ENCODE results near the gene LRCOL1. TPM values are rescaled to one million over a fixed set of nuclear protein-coding genes. Genes with fewer than 3 reads are reported as not detected.

Gene LRCOL1
- total RNA-seq, 2 experiments from 2014 or later, result not detected

- Histone ChIP-seq H3K4me1 (ENCODE audit: insufficient read depth, low read length) (peaks cover 8% of the 10 kb centered on the region), H3K4me3 (ENCODE audit: low read length) (no peak overlapping the region), H3K27me3 (ENCODE audit: control insufficient read depth in 1 of 2, insufficient read depth in 2 of 2, low read length in 2 of 2) (peaks cover 0 to 7% of the 10 kb centered on the region in 2 experiments), H3K27ac (ENCODE audit: low read depth in 1 of 2, low read length in 2 of 2) (no peak overlapping the region), H3K9me3 (ENCODE audit: control insufficient read depth in 1 of 2, insufficient read depth in 1 of 2, low read length in 2 of 2) (peaks cover 0 to 12% of the 10 kb centered on the region in 2 experiments), H3K36me3 (ENCODE audit: insufficient read depth, low read length) (no peaks in the 10 kb centered on the region)
- POLR2A ChIA-PET, result no interaction called here
- Mint-ChIP-seq H3K9me3 (no peaks in the 10 kb centered on the region), H3K27me3 (peaks cover 12% of the 10 kb centered on the region), H3K4me3 (no peak overlapping the region), H3K36me3 (ENCODE audit: low read depth) (no peaks in the 10 kb centered on the region), H3K4me1 (ENCODE audit: low read depth) (peaks cover 8% of the 10 kb centered on the region), H3K27ac (no peak overlapping the region)
- no peak for TF ChIP-seq CTCF (IDR thresholded peaks at IDR 0.05)
- intact Hi-C loops (cut with DNase I, micrococcal nuclease), result no loop called here
- DNase-seq (no peak), ATAC-seq (ENCODE audit: poor library complexity) (no peak)
- CTCF ChIA-PET, result no interaction called here
Observed at GRCh38 chr12:132592282-132592970, 18.0 kb downstream of the LRCOL1 start.

GRCh38 chr12:132591107-132591935, 19.1 kb downstream of the LRCOL1 start:
- Histone ChIP-seq H3K9me3 (ENCODE audit: control insufficient read depth in 1 of 2, insufficient read depth in 1 of 2, low read length in 2 of 2) (peaks cover 0 to 12% of the 10 kb centered on the region in 2 experiments), H3K27me3 (ENCODE audit: control insufficient read depth in 1 of 2, insufficient read depth in 2 of 2, low read length in 2 of 2) (peaks cover 0 to 4% of the 10 kb centered on the region in 2 experiments), H3K36me3 (ENCODE audit: insufficient read depth, low read length) (no peaks in the 10 kb centered on the region), H3K4me3 (ENCODE audit: low read length) (no peak overlapping the region), H3K27ac (ENCODE audit: low read depth in 1 of 2, low read length in 2 of 2) (no peak overlapping the region), H3K4me1 (ENCODE audit: insufficient read depth, low read length) (peaks cover 3% of the 10 kb centered on the region)
- POLR2A ChIA-PET, result no interaction called here
- Mint-ChIP-seq H3K4me3 (no peak overlapping the region), H3K27me3 (peaks cover 12% of the 10 kb centered on the region), H3K9me3 (no peaks in the 10 kb centered on the region), H3K4me1 (ENCODE audit: low read depth) (peaks cover 4% of the 10 kb centered on the region), H3K36me3 (ENCODE audit: low read depth) (no peaks in the 10 kb centered on the region), H3K27ac (no peak overlapping the region)
- ATAC-seq (ENCODE audit: poor library complexity), result no peak
- no peak for TF ChIP-seq CTCF (IDR thresholded peaks at IDR 0.05)
- intact Hi-C loops (cut with DNase I, micrococcal nuclease), result no loop called here
- CTCF ChIA-PET, result no interaction called here
- DNase-seq, result no peak

- H3K36me3 ChIP-seq (ENCODE audit: insufficient read depth, low read length), result no peaks in the 10 kb centered on the region
- H3K9me3 ChIP-seq (ENCODE audit: control insufficient read depth in 1 of 2, insufficient read depth in 1 of 2, low read length in 2 of 2), result peaks cover 0 to 12% of the 10 kb centered on the region in 2 experiments
- intact Hi-C loops (cut with DNase I, micrococcal nuclease), result no loop called here
- CTCF ChIA-PET, result no interaction called here
- Mint-ChIP-seq H3K4me3 (no peak overlapping the region), H3K9me3 (no peaks in the 10 kb centered on the region), H3K4me1 (ENCODE audit: low read depth) (peaks cover 4% of the 10 kb centered on the region), H3K27ac (no peak overlapping the region), H3K36me3 (ENCODE audit: low read depth) (no peaks in the 10 kb centered on the region), H3K27me3 (peaks cover 10% of the 10 kb centered on the region)
- no peaks in the 10 kb centered on the region for H3K27me3 ChIP-seq (ENCODE audit: control insufficient read depth in 1 of 2, insufficient read depth in 2 of 2, low read length in 2 of 2)
- ATAC-seq (ENCODE audit: poor library complexity) (no peak), DNase-seq (no peak)
- TF ChIP-seq CTCF (IDR thresholded peaks at IDR 0.05), result no peak
- H3K4me3 ChIP-seq (ENCODE audit: low read length), result no peak overlapping the region
- H3K27ac ChIP-seq (ENCODE audit: low read depth in 1 of 2, low read length in 2 of 2), result no peak overlapping the region
- peaks cover 3% of the 10 kb centered on the region for H3K4me1 ChIP-seq (ENCODE audit: insufficient read depth, low read length)
- POLR2A ChIA-PET, result no interaction called here
Observed at GRCh38 chr12:132588821-132589669, 21.3 kb downstream of the LRCOL1 start.
